TTC549 (cell line): ENCODE data around the gene KCNJ12.
"Not testable (repeated sequence)": the region's sequence is repeated elsewhere in the genome, so short reads cannot be mapped to it uniquely, and the experiment has no call there.

Experiments
- FAIRE-seq: peaks from 2 replicates; lab custom pipeline; 2012; peaks lifted over from hg19 to GRCh38; lab: Jason Lieb, UNC

KCNJ12 gene

GRCh38 chr17:21408224-21408623 lies 32.1 kb downstream of the KCNJ12 start:
- not testable (repeated sequence) for FAIRE-seq

GRCh38 chr17:21408766-21409300 lies 32.7 kb downstream of the KCNJ12 start:
- not testable (repeated sequence) for FAIRE-seq

DNA sequence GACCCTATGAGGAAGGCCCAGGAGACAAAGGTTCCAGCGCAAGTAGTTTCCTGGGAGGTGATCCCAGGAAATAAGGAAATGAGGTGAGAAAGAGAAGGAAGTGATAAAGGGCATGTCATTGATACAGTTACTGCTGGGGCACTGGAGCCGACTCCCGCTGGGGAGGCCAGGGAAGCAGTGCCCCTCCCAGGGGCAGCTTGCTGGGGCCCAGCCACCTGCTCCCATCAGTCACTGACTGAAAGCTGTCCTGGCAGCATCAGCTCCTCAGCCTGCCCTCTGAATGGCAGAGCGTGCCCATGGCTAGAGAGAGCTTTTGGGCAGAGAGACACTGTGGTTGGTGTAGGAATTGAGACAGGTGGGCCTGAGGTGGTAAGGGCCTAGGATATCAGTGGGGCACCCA lies 33.2 kb downstream of the KCNJ12 start:
- not testable (repeated sequence) for FAIRE-seq

- FAIRE-seq, result not testable (repeated sequence)
Observed at GRCh38 chr17:21409971-21410370, 33.8 kb downstream of the KCNJ12 start.

GRCh38 chr17:21410371-21410770 lies 34.2 kb downstream of the KCNJ12 start:
- not testable (repeated sequence) for FAIRE-seq

DNA sequence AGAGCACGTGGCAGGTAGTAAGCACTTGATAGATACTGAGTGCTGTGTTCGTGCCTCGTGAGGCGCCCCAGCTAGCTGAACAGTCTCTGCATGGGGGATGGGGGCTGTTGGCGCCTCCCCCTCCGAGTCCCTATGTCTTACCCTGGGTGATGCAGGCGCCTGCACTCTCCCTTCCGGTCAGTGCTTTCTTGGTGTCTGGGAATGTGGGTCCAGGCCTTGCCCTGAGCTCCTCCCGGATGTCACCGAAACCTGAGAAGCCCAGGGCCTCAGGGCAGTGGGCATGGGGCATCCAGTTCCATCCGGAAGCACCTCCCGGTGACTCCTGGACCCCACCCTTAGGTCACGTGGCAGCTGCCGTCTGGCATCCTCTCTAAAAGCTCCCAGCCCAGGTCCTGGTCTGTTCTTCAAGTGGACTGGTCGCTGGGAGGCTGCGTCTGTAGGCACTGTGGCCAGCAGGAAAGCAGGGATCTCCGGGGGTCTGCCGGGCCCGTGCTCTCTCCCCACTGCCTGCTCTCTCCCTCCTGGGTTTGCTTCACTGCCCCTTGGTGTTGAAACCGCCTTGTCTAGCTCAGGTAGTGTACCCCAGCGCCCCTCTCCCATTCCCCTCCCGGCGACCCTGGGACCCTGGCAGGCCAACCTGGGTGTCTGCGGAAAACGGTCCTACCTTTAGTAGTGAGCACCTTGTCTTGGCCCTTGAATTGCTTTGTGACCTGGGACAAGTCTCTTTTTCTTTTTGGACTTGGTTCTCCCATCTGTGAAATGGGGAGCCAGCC lies 34.9 kb downstream of the KCNJ12 start:
- FAIRE-seq, result not testable (repeated sequence)

DNA sequence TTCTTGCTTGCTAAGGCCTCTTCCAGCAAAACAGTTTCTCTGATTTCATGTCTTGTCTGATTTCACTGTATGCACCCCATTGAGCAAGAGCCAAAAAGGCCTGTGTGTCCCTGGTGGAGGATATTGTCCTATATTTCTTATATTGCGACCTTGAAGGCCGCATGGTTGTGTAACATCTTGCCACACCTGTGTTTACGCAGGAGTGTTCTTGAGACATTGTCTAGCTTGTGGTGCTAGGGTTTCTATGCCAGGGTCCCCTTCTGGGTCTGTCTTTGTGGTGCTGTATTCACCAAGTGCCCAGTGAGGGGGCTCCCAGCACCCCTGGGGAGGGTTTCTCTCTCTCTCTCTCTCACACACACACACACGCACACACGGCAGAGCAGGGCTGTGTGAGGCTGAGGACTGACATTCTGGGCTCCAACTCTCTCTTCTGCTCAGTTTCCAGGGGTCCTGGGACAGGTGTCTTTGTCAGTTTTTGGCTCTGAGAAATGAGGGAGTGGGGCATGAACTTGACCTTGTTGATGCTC lies 35.6 kb downstream of the KCNJ12 start:
- not testable (repeated sequence) for FAIRE-seq

GRCh38 chr17:21412207-21412681 lies 36.1 kb downstream of the KCNJ12 start:
- not testable (repeated sequence) for FAIRE-seq

GRCh38 chr17:21413570-21414279 lies 37.6 kb downstream of the KCNJ12 start:
- FAIRE-seq, result not testable (repeated sequence)

- FAIRE-seq, result not testable (repeated sequence)
Observed at GRCh38 chr17:21414616-21415015, 38.5 kb downstream of the KCNJ12 start.

- not testable (repeated sequence) for FAIRE-seq
Observed at GRCh38 chr17:21415166-21415990, 39.2 kb downstream of the KCNJ12 start.

DNA sequence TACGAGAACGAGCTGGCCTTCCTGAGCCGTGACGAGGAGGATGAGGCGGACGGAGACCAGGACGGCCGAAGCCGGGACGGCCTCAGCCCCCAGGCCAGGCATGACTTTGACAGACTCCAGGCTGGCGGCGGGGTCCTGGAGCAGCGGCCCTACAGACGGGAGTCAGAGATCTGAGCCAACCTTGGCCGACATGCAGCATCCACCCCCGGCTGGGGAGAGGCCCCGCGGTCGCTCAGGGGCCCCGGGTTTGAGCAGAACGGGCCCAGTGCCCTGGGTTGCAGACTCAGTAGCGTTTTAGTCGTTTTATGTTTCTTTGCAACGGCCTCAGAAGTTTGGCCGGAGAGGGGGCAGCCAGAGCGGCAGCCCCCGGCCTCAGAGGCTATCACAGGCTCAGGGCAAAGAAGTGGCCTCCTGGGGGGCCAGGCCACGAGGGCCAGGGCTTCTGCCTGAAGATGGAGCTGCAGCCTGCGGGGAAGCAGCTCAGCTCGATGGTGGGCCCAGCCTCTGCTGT lies 40.4 kb downstream of the KCNJ12 start:
- not testable (repeated sequence) for FAIRE-seq

GRCh38 chr17:21417349-21417748 lies 41.2 kb downstream of the KCNJ12 start:
- not testable (repeated sequence) for FAIRE-seq

DNA sequence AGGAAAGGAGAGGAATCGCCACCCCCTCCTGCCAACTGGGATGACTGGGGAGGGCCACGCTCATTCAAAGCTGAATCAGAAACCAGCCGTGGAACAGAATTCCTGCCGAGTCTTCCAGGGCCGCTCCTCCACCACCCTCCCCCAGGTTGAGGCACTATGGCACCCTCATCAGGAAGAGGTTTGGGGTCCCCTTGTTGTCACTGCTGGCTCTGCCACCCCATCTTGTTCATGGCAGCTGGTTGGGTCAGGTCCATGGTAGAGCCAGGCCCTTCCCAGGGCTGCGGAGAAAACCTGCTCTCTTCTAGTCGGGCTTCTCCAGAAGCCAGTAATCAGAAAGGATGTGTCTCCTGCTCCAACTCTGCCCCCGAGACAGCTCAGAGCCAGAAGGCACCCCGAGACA lies 41.8 kb downstream of the KCNJ12 start:
- FAIRE-seq, result no peak

- no peak for FAIRE-seq
Observed at GRCh38 chr17:21418446-21419298, 42.5 kb downstream of the KCNJ12 start.

DNA sequence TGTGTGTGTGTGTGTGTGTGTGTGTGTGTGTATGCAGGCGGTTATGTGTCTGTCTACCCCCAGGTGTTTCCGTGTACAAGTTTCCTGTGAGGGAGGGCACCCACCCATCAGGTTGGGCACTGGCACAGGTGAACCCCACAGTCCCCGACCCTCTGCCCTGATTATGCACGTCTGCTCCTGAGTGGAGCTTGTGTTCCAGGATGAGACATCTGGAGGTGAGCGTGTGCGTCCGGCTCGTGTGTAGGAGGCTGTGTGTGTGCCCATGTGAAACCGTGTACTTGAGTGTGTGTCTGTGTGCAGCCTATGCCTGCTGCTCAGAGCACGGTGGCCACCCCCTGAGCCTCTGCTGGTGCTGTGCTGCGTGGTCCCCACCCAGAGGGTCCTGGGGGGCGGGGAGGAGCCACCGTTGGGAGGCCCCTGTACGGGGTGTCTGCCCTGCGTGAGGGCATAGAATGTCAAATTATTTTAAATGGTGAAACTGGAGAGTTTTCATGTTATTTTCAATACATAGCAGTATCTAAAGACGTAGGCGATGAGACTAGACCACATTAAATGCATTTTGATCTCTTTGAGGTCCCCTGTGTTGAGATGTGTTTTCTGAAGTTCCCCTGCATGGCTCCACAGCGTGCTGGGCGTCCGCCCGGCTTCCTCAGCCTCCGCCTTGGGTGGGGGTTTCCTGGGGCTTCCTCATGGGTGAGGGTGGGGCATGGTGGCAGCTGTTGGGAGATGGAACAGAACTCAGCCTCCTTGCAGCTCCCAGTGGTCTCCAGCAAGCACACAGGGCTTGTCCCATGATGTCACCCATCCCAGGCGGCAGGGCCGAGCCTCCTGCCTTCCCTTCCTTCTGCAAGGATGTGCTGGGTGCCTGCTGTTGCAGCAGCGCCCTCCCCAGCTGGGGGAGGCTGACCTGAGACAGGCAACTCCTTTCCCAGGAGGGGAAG lies 43.4 kb downstream of the KCNJ12 start:
- no peak for FAIRE-seq

DNA sequence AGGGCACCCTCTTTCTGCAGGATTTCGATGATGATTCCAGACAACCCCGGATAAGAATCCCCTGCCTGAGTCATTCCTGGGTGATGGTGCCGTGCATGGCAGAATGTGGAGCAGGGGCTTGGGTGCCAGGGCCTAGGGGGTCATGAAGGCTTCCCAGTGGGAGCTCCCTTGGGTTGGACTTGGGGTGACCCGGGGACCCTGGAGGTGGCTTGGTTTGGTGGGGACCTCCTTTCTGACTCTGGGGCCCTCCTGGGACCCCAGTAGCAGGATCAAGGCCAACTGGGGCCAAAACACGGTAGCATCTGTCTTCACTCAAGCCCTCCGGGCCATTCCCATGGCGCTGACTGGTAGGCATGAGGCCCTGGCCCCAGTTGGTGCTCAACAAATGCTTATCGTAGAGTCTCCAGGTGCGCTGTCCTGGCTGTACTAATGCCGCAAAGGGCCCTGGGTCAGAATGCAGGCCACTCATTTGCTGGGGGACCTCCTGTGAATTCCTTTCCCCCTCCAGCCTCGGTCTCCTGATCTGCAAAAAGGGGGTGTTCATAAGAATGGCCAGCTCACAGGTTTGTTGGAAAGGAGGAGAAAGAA lies 44.4 kb downstream of the KCNJ12 start:
- FAIRE-seq, result not testable (repeated sequence)

DNA sequence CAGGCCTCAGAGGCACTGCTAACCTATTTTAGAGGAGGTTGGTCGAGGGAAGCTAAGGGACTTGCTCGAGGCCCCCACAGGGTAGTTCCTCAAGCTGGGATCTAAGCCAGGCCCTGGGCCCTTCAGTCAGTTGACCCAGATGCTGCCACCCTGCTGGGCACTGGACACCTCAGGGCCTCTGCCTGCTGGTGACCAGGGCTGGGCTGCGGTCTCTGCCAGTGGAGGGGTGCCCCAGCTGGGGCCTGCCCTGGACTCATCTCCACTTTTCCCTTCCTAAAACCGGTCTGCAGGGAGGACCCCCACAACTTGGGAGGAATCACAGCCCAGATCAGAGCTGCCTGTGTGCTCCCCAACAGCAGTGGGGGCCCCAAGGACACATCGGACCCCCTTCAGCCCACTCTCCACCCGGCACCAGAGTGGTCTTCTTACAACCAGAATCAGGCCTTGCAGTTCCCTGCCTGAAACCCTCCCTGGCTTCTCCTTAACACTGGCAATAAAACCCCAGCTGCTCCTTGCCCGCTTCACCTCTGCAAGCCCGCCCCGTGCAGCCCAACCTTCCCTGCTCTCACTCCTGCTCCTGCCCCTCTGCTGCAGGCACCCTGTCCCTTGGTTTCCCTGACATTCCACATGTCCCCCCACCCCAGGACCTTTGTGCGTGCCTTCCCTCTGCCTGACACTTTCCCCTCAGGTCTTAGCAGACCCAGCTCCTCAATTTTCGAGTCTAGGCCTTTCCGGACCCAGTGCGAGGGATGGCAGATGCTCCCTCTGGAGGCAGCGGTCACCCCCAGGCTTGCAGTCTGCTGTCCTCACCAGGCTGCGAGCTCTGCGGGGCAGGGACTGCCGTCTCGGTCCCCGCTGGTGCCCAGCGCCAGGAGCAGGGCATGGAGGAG lies 45.5 kb downstream of the KCNJ12 start:
- not testable (repeated sequence) for FAIRE-seq
